Chondrocyte (in vitro differentiated cells): Measurements from ENCODE around the gene GPR37L1. TPM values are rescaled to one million over a fixed set of nuclear protein-coding genes. Genes with fewer than 3 reads are reported as not detected.

Experiments used
- DNase-seq: peaks from one replicate; pipeline ENCODE4 v3.0.0; 2021; ENCODE audit warnings: mixed read lengths, low spot score
- H3K27ac Mint-ChIP-seq: one replicate; pipeline ENCODE4 v1.8.0; 2021; ENCODE audit warnings: mild to moderate bottlenecking, moderate library complexity, mixed read lengths; ENCODE audit not compliant: unreplicated experiment
- H3K27me3 Mint-ChIP-seq: 2 replicates; pipeline ENCODE4 v1.8.0; 2021; ENCODE audit warnings: low read depth, mixed read lengths
- H3K36me3 Mint-ChIP-seq: 2 replicates; pipeline ENCODE4 v1.8.0; 2021; ENCODE audit warnings: low read depth, mixed read lengths
- H3K4me1 Mint-ChIP-seq: 2 replicates; pipeline ENCODE4 v1.8.0; 2021; ENCODE audit warnings: low read depth, mild to moderate bottlenecking, mixed read lengths
- H3K4me3 Mint-ChIP-seq: one replicate; pipeline ENCODE4 v1.8.0; 2021; ENCODE audit warnings: mild to moderate bottlenecking, moderate library complexity, mixed read lengths; ENCODE audit not compliant: unreplicated experiment
- H3K9me3 Mint-ChIP-seq: 2 replicates; pipeline ENCODE4 v1.8.0; 2021; ENCODE audit warnings: low read depth, mixed read lengths
- total RNA-seq: library from RNA; stranded (reverse); gene quantifications from 3 replicates; pipeline ENCODE4 v1.2.1, GENCODE V29; 2021
- TF ChIP-seq, protein P1 (sequence below): fragments of 200-600 bp; sonication (generic); IDR thresholded peaks from 2 replicates; pipeline ENCODE4 v1.5.0; 2021; ENCODE audit warnings: antibody characterized with exemption, mild to moderate bottlenecking, moderate library complexity

The GPR37L1 gene
- total RNA-seq, 1 donor from 2014 or later, result not detected

DNA sequence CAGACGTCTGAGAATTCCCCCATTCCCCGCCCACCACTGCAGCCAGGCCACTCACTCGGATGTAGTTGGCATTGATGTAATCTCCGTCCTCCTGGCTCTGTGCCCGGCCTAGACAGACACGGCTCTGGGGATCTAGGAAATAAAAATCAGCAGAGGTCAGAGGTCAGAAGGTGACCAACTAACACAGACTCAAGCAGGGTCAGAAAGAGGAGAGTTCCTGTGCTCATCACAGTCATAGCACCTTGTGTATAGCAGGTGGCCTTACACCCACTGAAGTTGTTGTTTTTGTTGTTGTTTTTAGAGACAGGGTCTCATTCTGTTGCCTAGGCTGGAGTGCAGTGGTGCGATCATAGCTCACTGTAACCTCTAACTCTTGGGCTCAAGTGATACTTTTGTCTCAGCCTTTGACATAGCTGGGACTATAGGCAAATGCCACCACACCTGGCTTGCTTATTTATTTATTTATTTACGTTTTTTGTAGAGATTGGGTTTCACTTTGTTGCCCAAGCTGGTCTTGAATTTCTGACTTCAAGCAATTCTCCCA, 32.8 kb downstream of the GPR37L1 start:
- no peaks in the 10 kb centered on the region for H3K27me3 Mint-ChIP-seq
- H3K4me3 Mint-ChIP-seq, result no peak overlapping the region
- H3K4me1 Mint-ChIP-seq, result peaks cover 12% of the 10 kb centered on the region
- TF ChIP-seq, protein P1, sequence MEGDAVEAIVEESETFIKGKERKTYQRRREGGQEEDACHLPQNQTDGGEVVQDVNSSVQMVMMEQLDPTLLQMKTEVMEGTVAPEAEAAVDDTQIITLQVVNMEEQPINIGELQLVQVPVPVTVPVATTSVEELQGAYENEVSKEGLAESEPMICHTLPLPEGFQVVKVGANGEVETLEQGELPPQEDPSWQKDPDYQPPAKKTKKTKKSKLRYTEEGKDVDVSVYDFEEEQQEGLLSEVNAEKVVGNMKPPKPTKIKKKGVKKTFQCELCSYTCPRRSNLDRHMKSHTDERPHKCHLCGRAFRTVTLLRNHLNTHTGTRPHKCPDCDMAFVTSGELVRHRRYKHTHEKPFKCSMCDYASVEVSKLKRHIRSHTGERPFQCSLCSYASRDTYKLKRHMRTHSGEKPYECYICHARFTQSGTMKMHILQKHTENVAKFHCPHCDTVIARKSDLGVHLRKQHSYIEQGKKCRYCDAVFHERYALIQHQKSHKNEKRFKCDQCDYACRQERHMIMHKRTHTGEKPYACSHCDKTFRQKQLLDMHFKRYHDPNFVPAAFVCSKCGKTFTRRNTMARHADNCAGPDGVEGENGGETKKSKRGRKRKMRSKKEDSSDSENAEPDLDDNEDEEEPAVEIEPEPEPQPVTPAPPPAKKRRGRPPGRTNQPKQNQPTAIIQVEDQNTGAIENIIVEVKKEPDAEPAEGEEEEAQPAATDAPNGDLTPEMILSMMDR, result no peak
- no peak for DNase-seq
- H3K27ac Mint-ChIP-seq, result no peak overlapping the region
- H3K9me3 Mint-ChIP-seq, result no peaks in the 10 kb centered on the region
- H3K36me3 Mint-ChIP-seq, result no peaks in the 10 kb centered on the region

DNA sequence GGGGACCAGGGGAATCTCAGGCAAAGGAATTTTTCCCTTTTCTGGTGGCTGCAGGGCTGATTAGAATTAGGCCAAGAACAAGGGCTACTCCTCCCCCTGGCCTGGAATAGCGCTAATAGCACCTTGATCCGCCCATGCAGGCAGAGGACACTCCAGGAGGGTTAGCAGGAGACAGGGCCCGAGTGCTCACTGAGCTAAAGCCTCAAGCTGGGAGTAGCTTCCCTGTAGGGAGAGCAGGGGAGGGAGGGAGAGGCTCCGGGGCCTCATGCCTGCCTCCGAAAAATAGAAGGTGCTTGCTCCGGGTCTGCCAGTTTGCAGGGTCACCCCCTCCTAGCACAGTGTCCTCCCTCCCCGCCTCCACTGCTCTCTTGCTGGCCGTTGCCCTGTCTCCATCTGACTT, 33.9 kb downstream of the GPR37L1 start:
- Mint-ChIP-seq H3K27ac (no peak overlapping the region), H3K36me3 (no peaks in the 10 kb centered on the region), H3K9me3 (no peaks in the 10 kb centered on the region), H3K27me3 (no peaks in the 10 kb centered on the region), H3K4me1 (peaks cover 16% of the 10 kb centered on the region), H3K4me3 (no peak overlapping the region)
- no peak for DNase-seq
- TF ChIP-seq, protein P1, result no peak

DNA sequence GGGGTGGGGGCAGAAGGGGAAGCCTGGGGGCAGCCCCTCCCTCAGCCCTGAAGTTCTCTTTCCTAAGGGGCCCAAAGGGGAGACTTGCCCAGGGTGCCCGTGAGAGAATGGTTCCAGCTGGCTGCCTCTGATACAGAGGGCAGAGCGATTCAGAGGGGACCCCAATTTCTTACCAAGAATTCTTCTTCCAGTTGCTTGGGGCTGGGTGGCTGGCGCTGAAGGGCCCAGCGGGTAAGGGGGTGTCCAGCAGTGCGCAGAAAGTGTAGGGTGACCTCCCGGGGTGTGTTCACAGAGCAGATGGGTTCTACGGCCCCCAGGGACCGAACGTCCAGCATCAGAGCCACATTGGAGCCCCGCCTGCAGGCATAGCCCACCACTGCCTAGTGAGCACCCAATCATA, 35.2 kb downstream of the GPR37L1 start:
- no peak overlapping the region for H3K27ac Mint-ChIP-seq
- DNase-seq, result no peak
- no peaks in the 10 kb centered on the region for H3K36me3 Mint-ChIP-seq
- H3K9me3 Mint-ChIP-seq, result no peaks in the 10 kb centered on the region
- H3K4me1 Mint-ChIP-seq, result peaks cover 16% of the 10 kb centered on the region
- H3K4me3 Mint-ChIP-seq, result no peak overlapping the region
- H3K27me3 Mint-ChIP-seq, result peaks cover 4% of the 10 kb centered on the region
- TF ChIP-seq, protein P1, result no peak

DNA sequence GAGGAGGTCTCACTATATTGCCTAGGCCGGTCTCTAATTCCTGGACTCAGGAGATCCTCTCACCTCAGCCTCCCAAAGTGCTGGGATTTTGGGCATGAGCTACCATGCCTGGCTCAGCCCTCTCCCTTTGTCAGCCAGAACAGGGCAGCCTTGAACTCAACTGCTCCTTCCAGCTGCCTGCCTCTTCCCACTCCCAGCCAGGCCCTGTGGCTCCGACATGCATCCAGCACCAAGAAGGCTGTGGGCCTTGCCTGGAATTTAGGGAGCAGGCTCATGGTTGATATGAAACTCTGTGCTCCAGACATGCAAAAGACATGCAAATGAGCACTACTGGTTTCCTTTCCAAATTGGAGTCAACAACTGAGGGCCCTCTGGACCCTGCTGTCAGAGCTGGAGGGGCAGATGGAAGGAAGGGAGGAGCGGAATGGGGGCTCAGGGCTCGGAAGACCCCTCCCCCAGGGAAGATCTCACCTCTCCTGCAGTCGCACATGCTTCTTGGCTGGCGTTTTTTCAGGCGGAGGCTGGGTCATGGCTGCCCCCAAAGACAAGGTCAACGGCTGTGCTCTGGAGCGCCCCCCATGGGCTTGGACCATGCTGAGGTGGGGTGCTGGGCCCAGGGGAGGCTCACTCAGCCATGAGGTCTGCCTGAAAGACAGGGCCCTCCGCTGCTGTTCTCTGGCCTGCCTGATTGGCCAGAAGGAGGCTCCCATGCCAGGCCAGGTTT, 36.3 kb downstream of the GPR37L1 start:
- Mint-ChIP-seq H3K4me1 (peaks cover 16% of the 10 kb centered on the region), H3K4me3 (no peak overlapping the region), H3K27ac (no peak overlapping the region), H3K9me3 (no peaks in the 10 kb centered on the region), H3K27me3 (peaks cover 4% of the 10 kb centered on the region), H3K36me3 (no peaks in the 10 kb centered on the region)
- DNase-seq, result no peak
- TF ChIP-seq, protein P1, result peak; percentile 9

DNA sequence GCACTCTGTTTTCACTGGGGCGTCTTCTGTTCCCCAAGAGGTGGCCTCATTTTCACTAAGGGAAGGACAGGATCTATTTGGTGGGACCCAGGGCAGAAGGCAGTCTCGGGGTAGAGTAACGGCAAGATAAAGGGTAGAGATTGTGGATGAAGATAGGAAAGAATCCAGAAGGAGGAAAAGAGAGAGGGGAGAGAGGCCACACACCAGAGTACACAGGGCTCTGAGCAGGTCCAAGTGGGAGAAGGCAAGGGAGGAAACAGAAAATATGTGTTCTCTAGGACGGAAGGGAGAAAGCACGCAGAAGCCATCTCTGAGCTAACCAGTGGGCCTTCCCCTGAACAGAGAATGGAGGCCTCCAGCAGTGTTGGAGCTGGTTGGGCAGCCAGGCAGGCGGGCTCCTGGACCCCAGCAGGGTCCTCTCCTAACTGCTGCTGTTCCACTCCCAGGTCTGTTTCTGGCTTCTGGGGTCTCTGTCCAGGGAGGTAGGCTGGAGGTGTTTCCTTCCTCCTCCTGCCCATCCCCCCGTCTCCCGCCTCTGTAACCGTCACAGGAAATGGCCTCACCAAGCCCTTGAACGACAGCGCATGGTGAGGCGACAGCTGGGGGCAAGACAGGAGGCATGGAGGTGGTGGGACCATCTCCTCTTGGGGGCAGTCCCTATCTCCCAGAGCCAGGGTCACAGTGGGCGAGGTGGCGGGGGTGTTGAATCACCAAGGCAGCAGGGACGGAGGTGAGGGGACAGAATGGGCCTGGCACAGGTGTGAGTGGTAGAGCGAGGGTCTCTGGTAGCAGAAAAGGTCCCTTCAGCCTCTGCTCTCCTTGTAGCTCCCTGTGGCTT, 37.0 kb downstream of the GPR37L1 start:
- no peaks in the 10 kb centered on the region for H3K36me3 Mint-ChIP-seq
- TF ChIP-seq, protein P1, result no peak

More for the DNA sequence above, 37.0 kb downstream of the GPR37L1 start:
- H3K27ac Mint-ChIP-seq, result no peak overlapping the region
- H3K4me1 Mint-ChIP-seq, result peaks cover 12% of the 10 kb centered on the region
- H3K27me3 Mint-ChIP-seq, result peaks cover 4% of the 10 kb centered on the region
- DNase-seq, result no peak
- no peak overlapping the region for H3K4me3 Mint-ChIP-seq
- no peaks in the 10 kb centered on the region for H3K9me3 Mint-ChIP-seq
